Breast epithelium (tissue), 4 donors: ENCODE measurements around the gene TMEM164. TPM values are rescaled to one million over a fixed set of nuclear protein-coding genes. Genes with fewer than 3 reads are reported as not detected.
A peak's percentile ranks its signal among the peaks of the same experiment; 100 is the strongest.

Experiments
- DNase-seq, 2 donors: peaks; one replicate each; pipeline ENCODE4 v3.0.0-alpha.2; 2019; ENCODE audit warnings: low spot score in 2 of 2
- H3K27ac ChIP-seq, 2 donors: fragments of 200-600 bp; sonication (generic) in 1 of 2; one replicate each; pipeline ENCODE4 v1.5.1; 2016 to 2019; ENCODE audit warnings: mild to moderate bottlenecking in 1 of 2
- H3K27me3 ChIP-seq, 2 donors: fragments of 200-600 bp; sonication (generic) in 1 of 2; one replicate each; pipeline versions ENCODE4 v1.5.1 to v1.6.0; 2017 to 2019; ENCODE audit warnings: control low read depth in 1 of 2, mild to moderate bottlenecking in 1 of 2
- H3K36me3 ChIP-seq: fragments of 200-600 bp; one replicate; pipeline ENCODE4 v1.5.1; 2019
- H3K4me1 ChIP-seq, 2 donors: fragments of 200-600 bp; sonication (generic); one replicate each; pipeline ENCODE4 v1.5.1; 2016 to 2019; ENCODE audit warnings: control low read depth in 1 of 2
- H3K4me3 ChIP-seq, 3 donors: fragments of 200-600 bp; sonication (generic); 1 replicate in 2 of 3; 2 replicates in 1 of 3; pipeline ENCODE4 v1.5.1; 2016 to 2019; ENCODE audit warnings: mild to moderate bottlenecking in 3 of 3, moderate library complexity in 2 of 3
- H3K9me3 ChIP-seq, 2 donors: fragments of 200-600 bp; sonication (generic) in 1 of 2; one replicate each; pipeline ENCODE4 v1.5.1; 2016 to 2019; ENCODE audit warnings: control low read depth in 1 of 2
- CTCF ChIP-seq, 3 donors: fragments of 450-650 bp; IDR thresholded peaks; one replicate each; pipeline ENCODE4 v1.5.1; 2016 to 2017; ENCODE audit warnings: antibody characterized with exemption in 3 of 3, mild to moderate bottlenecking in 3 of 3, moderate library complexity in 3 of 3
- POLR2A ChIP-seq: fragments of 450-650 bp; IDR thresholded peaks from one replicate; pipeline ENCODE4 v1.6.1; 2016; ENCODE audit warnings: antibody characterized with exemption, mild to moderate bottlenecking, moderate library complexity
- POLR2AphosphoS5 ChIP-seq, 3 donors: sonication (generic); formaldehyde crosslinking; IDR thresholded peaks; one replicate each; pipeline ENCODE4 v1.6.1; 2017; ENCODE audit warnings: antibody characterized with exemption in 3 of 3
- intact Hi-C: fragments of 100-400 bp; cut with DNase I; formaldehyde crosslinking; loops from one replicate; pipeline ENCODE4 v1.15.1; 2023; ENCODE audit warnings: low total_unique reads
- total RNA-seq, 3 donors: library from RNA; depleted of rRNA; stranded (reverse); fragments of >200 nt; gene quantifications; one replicate each; pipeline ENCODE4 v1.1.0, GENCODE V29; 2016

The TMEM164 gene
- total RNA-seq, 3 donors from 2014 or later: 35.7 to 58.7 (median 56.5) TPM

GRCh38 chrX:110000000-110000399 lies 2.9 kb upstream of the TMEM164 start:
- intact Hi-C loops: no loop called here
- no peak overlapping the region for H3K27ac ChIP-seq
- H3K4me1 ChIP-seq: no peaks in the 10 kb centered on the region
- no peak for DNase-seq
- H3K36me3 ChIP-seq: no peaks in the 10 kb centered on the region
- no peak overlapping the region for H3K4me3 ChIP-seq
- H3K27me3 ChIP-seq: peaks cover 0 to 52% of the 10 kb centered on the region in 2 donors
- TF ChIP-seq POLR2AphosphoS5 (IDR thresholded peaks at IDR 0.05): no peak
- TF ChIP-seq POLR2A: no peak
- TF ChIP-seq CTCF (IDR thresholded peaks at IDR 0.05): no peak
- no peaks in the 10 kb centered on the region for H3K9me3 ChIP-seq

DNA sequence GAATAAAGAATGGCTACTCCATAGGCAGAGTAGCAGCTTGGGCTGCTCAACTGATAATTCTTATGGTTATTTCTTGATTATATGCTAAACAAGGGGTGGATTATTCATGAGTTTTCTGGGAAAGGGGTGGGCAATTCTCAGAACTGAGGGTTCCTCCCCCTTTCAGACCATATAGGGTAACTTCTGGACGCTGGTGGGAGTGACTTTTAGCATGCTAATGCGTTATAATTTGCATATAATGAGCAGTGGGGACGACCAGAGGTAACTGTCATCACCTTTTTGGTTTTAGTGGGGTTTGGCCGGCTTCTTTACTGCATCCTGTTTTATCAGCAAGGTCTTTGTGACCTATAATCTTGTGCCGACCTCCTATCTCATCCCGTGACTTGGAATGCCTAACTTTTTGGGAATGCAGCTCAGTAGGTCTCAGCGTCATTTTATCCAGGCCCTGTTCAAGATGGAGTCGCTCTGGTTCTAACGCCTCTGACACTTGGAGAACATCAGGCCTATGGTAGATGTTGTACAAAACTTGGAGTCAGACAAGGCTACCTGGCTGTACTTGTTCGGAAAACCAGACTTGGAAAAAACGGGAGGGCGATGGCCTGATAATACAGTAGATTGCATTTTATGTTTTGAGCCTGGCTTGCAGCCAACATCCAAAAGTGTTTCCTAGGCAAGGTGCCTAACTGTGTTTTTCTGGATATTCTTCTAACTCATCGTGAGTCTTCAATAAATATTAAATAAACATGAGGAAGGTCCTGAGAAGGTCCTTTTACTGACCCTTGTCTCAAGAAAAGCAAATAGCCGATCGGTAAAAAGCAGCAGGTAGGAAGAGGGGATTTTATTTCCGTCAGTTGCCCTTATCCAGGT lies 1.8 kb upstream of the TMEM164 start:
- Histone ChIP-seq H3K27me3 (peaks cover 0 to 55% of the 10 kb centered on the region in 2 donors), H3K27ac (peak overlapping the region; percentile 85 to 95), H3K9me3 (no peaks in the 10 kb centered on the region), H3K36me3 (no peaks in the 10 kb centered on the region), H3K4me1 (no peaks in the 10 kb centered on the region), H3K4me3 (no peak overlapping the region)
- DNase-seq: no peak
- TF ChIP-seq CTCF (IDR thresholded peaks at IDR 0.05): no peak
- TF ChIP-seq POLR2A: no peak
- intact Hi-C loops: no loop called here

DNA sequence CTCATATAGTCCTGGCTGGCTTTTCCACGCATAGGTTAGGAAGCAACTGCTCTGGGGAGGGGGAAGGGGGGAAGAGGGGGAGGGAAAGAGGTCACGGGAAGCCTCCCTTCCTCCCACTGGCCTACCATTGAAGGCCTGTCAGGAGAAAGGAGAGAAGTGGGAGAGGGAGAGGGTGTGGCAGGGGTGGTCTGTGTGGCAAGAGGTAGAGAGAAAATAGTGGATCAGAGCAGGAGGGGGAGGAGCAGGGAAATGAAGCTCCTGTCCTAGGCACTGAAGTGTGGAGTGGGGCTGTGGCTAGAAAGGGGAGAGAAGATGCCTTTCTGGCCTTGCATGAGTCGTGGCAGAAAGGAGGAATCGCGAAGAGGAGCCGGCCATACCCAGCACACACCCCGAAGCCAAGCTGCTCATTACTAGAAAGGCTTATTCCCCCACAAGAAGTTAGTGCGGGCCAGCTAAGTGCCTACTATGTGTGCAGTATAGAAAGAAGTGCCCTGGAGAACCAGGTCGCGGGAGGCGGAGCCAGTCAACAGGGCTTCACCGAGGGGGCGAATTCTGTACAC lies 1.1 kb upstream of the TMEM164 start:
- Histone ChIP-seq H3K36me3 (no peaks in the 10 kb centered on the region), H3K4me1 (no peaks in the 10 kb centered on the region), H3K27ac (peak overlapping the region; percentile 85 to 95), H3K9me3 (no peaks in the 10 kb centered on the region), H3K27me3 (peaks cover 0 to 50% of the 10 kb centered on the region in 2 donors), H3K4me3 (peak overlapping the region; percentile 57 to 73 (median 65))
- intact Hi-C loops: no loop called here
- TF ChIP-seq POLR2AphosphoS5 (IDR thresholded peaks at IDR 0.05) (no peak), POLR2A (no peak), CTCF (IDR thresholded peaks at IDR 0.05) (no peak)
- DNase-seq: no peak

DNA sequence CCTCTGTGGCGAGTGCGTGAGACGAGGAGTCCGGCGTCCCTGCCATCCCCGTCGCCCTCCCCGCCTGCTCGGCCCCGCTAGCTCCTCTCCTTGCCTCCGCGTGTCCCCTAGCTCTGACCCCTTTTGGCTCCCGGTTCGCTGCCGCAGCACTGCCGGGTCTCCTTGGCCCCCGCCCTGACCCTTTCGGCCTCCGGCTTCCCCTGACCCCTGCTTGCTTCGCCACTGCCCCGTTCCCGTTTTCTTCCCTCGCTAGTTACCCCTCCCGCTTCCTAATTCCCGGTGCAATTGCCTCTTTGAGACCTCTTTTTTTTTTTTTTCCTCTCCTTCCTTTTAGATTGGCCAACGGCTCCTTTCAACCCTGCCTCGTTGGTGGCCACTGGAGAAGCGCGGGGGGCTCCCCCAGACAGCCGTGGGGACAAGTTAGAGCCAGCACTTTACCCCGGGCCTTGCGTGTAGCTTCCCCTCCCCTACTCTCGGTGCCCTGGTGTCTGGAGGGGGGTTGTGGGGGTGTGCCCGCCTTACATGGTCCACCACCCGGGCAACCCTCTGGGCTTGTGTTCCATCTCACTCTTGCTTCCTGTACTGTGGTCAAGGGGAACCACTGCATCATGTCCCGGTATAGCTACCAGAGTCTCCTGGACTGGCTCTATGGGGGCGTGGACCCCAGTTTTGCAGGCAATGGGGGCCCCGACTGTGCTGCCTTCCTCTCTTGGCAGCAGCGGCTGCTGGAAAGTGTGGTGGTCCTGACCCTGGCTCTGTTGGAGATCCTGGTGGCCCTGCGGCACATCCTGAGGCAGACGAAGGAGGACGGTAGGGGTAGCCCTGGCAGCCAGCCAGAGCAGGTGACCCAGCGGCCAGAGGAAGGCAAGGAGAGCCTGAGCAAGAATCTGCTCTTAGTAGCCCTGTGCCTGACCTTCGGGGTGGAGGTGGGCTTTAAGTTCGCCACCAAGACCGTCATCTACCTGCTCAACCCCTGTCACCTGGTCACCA lies 548 bp downstream of the TMEM164 start:
- no peak for DNase-seq
- Histone ChIP-seq H3K27ac (peak overlapping the region; percentile 85 to 95), H3K4me1 (no peaks in the 10 kb centered on the region), H3K27me3 (peaks cover 0 to 49% of the 10 kb centered on the region in 2 donors), H3K36me3 (no peaks in the 10 kb centered on the region), H3K9me3 (no peaks in the 10 kb centered on the region), H3K4me3 (peak overlapping the region; percentile 57 to 73 (median 65))
- TF ChIP-seq POLR2A (no peak), POLR2AphosphoS5 (IDR thresholded peaks at IDR 0.05) (no peak), CTCF (IDR thresholded peaks at IDR 0.05) (no peak)
- intact Hi-C loops: no loop called here
